ENCODE results near the gene MTMR12. TPM values are rescaled to one million over a fixed set of nuclear protein-coding genes. Genes with fewer than 3 reads are reported as not detected.

MTMR12 gene
- total and polyA plus RNA-seq, 2 donors from 2014 or later: 9.3 to 52.8 TPM

DNA sequence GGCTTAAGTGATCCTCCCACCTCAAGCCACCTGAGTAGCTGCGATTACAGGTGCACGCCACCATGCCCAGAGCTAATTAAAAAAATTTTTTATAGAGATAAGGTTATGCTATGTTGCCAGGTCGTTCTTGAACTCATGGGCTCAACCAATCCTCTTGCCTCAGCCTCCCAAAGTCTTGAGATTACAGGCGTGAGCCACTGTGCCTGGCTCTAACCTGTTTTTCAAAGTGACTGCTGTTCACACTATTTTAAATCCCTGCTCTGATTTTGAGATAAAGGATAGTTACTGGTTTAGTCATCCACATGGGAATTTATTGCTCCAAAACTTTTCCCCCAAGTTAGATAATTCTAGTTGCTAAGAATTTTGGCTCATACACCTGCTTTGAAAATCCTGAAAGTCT, 48.2 kb upstream of the MTMR12 start:
- H3K27ac ChIP-seq (ENCODE audit: low read depth in 2 of 2, low read length in 2 of 2): no peak overlapping the region
- H3K4me1 ChIP-seq (ENCODE audit: control insufficient read depth in 2 of 3, insufficient read depth in 2 of 3, low read depth in 1 of 3, low read length in 3 of 3): no peaks in the 10 kb centered on the region
- H3K9me3 ChIP-seq (ENCODE audit: control insufficient read depth in 2 of 3, insufficient read depth in 1 of 3, low read length in 3 of 3): no peaks in the 10 kb centered on the region
- H3K4me3 ChIP-seq (ENCODE audit: low read length in 3 of 3): no peak overlapping the region
- FAIRE-seq (no peak), DNase-seq (no peak)
- no peaks in the 10 kb centered on the region for H3K27me3 ChIP-seq (ENCODE audit: control insufficient read depth, insufficient read depth, low read length)
- no peak overlapping the region for H3K9ac ChIP-seq (ENCODE audit: low read length in 3 of 3)
- TF ChIP-seq, protein P1, sequence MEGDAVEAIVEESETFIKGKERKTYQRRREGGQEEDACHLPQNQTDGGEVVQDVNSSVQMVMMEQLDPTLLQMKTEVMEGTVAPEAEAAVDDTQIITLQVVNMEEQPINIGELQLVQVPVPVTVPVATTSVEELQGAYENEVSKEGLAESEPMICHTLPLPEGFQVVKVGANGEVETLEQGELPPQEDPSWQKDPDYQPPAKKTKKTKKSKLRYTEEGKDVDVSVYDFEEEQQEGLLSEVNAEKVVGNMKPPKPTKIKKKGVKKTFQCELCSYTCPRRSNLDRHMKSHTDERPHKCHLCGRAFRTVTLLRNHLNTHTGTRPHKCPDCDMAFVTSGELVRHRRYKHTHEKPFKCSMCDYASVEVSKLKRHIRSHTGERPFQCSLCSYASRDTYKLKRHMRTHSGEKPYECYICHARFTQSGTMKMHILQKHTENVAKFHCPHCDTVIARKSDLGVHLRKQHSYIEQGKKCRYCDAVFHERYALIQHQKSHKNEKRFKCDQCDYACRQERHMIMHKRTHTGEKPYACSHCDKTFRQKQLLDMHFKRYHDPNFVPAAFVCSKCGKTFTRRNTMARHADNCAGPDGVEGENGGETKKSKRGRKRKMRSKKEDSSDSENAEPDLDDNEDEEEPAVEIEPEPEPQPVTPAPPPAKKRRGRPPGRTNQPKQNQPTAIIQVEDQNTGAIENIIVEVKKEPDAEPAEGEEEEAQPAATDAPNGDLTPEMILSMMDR (IDR thresholded peaks at IDR 0.05; ENCODE audit: borderline replicate concordance, extremely low read depth, insufficient read depth): no peak
- peaks cover 4 to 7% (median 6%) of the 10 kb centered on the region in 3 donors for H3K36me3 ChIP-seq (ENCODE audit: control insufficient read depth in 2 of 3, insufficient read depth in 3 of 3, low read length in 3 of 3)
- intact Hi-C loops (cut with DNase I): no loop called here

DNA sequence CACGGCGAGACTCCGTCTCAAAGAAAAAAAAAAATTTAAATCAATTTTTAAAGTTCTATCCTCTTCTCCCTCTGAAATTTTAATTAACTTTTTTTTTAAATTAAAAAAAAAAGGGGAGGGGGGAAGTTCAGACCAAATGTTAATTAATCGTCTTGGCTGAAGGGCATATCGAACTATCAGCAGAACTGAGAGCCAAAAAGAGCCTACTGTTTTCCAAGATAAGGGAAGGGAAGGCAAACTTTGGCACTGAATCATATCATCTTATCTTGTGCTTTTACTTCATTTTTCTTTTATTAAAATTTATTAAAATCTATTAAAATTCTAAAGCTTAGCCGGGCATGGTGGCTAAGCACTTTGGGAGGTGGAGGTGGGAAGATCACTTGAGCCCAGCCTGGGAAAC, 45.9 kb upstream of the MTMR12 start:
- Histone ChIP-seq H3K9ac (ENCODE audit: low read length in 3 of 3) (no peak overlapping the region), H3K36me3 (ENCODE audit: control insufficient read depth in 2 of 3, insufficient read depth in 3 of 3, low read length in 3 of 3) (peaks cover 6 to 9% (median 7%) of the 10 kb centered on the region in 3 donors), H3K4me3 (ENCODE audit: low read length in 3 of 3) (no peak overlapping the region), H3K27ac (ENCODE audit: low read depth in 2 of 2, low read length in 2 of 2) (no peak overlapping the region), H3K27me3 (ENCODE audit: control insufficient read depth, insufficient read depth, low read length) (no peaks in the 10 kb centered on the region), H3K9me3 (ENCODE audit: control insufficient read depth in 2 of 3, insufficient read depth in 1 of 3, low read length in 3 of 3) (no peaks in the 10 kb centered on the region), H3K4me1 (ENCODE audit: control insufficient read depth in 2 of 3, insufficient read depth in 2 of 3, low read depth in 1 of 3, low read length in 3 of 3) (no peaks in the 10 kb centered on the region)
- FAIRE-seq: no peak
- intact Hi-C loops (cut with DNase I): no loop called here
- TF ChIP-seq, protein P1 (IDR thresholded peaks at IDR 0.05; ENCODE audit: borderline replicate concordance, extremely low read depth, insufficient read depth): no peak
- no peak for DNase-seq

DNA sequence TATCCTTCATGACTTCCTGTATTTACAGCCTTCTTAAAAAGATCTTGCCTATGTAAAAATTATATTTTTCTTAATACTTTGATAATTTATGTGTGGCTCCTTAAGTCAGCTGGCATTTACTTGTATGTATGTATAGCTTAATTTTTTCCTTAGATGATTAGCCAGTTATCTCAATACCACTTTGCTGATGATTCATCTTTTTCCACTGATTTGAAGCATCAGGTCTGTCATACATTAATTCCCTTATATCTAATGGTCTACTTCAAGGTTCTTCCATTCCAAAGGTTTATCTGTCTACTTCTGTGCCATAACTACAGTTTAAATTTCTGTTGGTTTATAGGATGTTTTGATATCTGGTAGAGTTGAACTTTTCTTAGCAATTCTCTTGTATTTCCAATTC, 44.9 kb upstream of the MTMR12 start:
- DNase-seq: no peak
- Histone ChIP-seq H3K9ac (ENCODE audit: low read length in 3 of 3) (no peak overlapping the region), H3K4me1 (ENCODE audit: control insufficient read depth in 2 of 3, insufficient read depth in 2 of 3, low read depth in 1 of 3, low read length in 3 of 3) (no peaks in the 10 kb centered on the region), H3K4me3 (ENCODE audit: low read length in 3 of 3) (no peak overlapping the region), H3K9me3 (ENCODE audit: control insufficient read depth in 2 of 3, insufficient read depth in 1 of 3, low read length in 3 of 3) (no peaks in the 10 kb centered on the region), H3K27me3 (ENCODE audit: control insufficient read depth, insufficient read depth, low read length) (no peaks in the 10 kb centered on the region), H3K36me3 (ENCODE audit: control insufficient read depth in 2 of 3, insufficient read depth in 3 of 3, low read length in 3 of 3) (peaks cover 6 to 9% (median 7%) of the 10 kb centered on the region in 3 donors), H3K27ac (ENCODE audit: low read depth in 2 of 2, low read length in 2 of 2) (no peak overlapping the region)
- intact Hi-C loops (cut with DNase I): no loop called here
- no peak for FAIRE-seq
- TF ChIP-seq, protein P1 (IDR thresholded peaks at IDR 0.05; ENCODE audit: borderline replicate concordance, extremely low read depth, insufficient read depth): no peak

DNA sequence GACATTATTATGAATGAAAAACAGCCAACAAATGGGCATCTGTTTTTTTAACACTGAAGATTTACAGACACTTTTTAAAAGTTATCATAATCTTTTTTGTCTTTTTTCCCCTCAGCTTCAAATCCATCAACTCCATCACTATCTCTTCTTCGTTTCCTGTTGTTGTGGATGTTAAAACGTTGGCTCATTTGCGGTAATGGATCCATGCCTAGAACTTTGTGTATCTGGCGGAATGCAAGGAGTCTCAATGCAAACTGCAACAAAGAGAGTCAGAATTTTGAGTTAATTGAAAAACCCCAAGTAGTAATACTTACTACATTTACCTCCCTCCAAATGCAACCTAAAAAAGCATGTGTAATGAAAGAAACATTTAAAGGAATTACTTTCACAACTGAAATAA, 42.9 kb upstream of the MTMR12 start:
- H3K9ac ChIP-seq (ENCODE audit: low read length in 3 of 3): no peak overlapping the region
- TF ChIP-seq, protein P1 (IDR thresholded peaks at IDR 0.05; ENCODE audit: borderline replicate concordance, extremely low read depth, insufficient read depth): no peak
- no peaks in the 10 kb centered on the region for H3K27me3 ChIP-seq (ENCODE audit: control insufficient read depth, insufficient read depth, low read length)
- H3K4me3 ChIP-seq (ENCODE audit: low read length in 3 of 3): no peak overlapping the region
- no peak overlapping the region for H3K27ac ChIP-seq (ENCODE audit: low read depth in 2 of 2, low read length in 2 of 2)
- FAIRE-seq (no peak), DNase-seq (no peak)
- peaks cover 2 to 9% (median 5%) of the 10 kb centered on the region in 3 donors for H3K36me3 ChIP-seq (ENCODE audit: control insufficient read depth in 2 of 3, insufficient read depth in 3 of 3, low read length in 3 of 3)
- no peaks in the 10 kb centered on the region for H3K9me3 ChIP-seq (ENCODE audit: control insufficient read depth in 2 of 3, insufficient read depth in 1 of 3, low read length in 3 of 3)
- intact Hi-C loops (cut with DNase I): no loop called here
- H3K4me1 ChIP-seq (ENCODE audit: control insufficient read depth in 2 of 3, insufficient read depth in 2 of 3, low read depth in 1 of 3, low read length in 3 of 3): no peaks in the 10 kb centered on the region

Data from kidney (tissue), 14 donors.